ENCODE measurements around the gene COLEC12.

GRCh38 chr18:313931-314330 is 186.6 kb downstream of the COLEC12 start:
- TF ChIP-seq CTCF (IDR thresholded peaks at IDR 0.05; ENCODE audit: extremely low read depth in 1 of 2, insufficient read depth in 1 of 2, low read depth in 1 of 2, low read length in 2 of 2) (no peak), EZH2 (IDR thresholded peaks at IDR 0.05; ENCODE audit: borderline replicate concordance, low read depth, low read length, severe bottlenecking) (no peak), POLR2A (IDR thresholded peaks at IDR 0.05; ENCODE audit: low read depth, low read length) (no peak), POLR2AphosphoS5 (IDR thresholded peaks at IDR 0.05; ENCODE audit: insufficient read depth, low read depth, low read length) (no peak), GATA2 (IDR thresholded peaks at IDR 0.05; ENCODE audit: insufficient read depth, insufficient read length, low read depth, low read length) (no peak)
